ENCODE measurements around the gene EOMES. TPM values are rescaled to one million over a fixed set of nuclear protein-coding genes. Genes with fewer than 3 reads are reported as not detected.
"Not testable (repeated sequence)": the region's sequence is repeated elsewhere in the genome, so short reads cannot be mapped to it uniquely, and the experiment has no call there.

Gene EOMES
- 10 to 100 TPM in 3 of 5 donors, 1 to 10 TPM in 2; 6.2 to 22.8 (median 14.4) TPM for total RNA-seq
- 49.5 TPM for total RNA-seq (2013)
- total RNA-seq, result 4.8 to 134 (median 16.9) reads per million in 29 experiments

- peaks cover 24 to 49% of the 10 kb centered on the region in 2 experiments for H3K27me3 ChIP-seq (replicated peaks in 1 of 2; ENCODE audit: control insufficient read depth in 2 of 2, extremely low read depth in 1 of 2, insufficient read depth in 2 of 2, low read length in 1 of 2)
- peaks cover 16 to 45% of the 10 kb centered on the region in 2 experiments for H3K4me1 ChIP-seq (ENCODE audit: control insufficient read depth in 1 of 2, extremely low read depth in 1 of 2, insufficient read depth in 2 of 2, low read length in 2 of 2)
- ChIA-PET CTCF (interaction anchor here (0.5 to 6.0 kb wide), 15 partner anchors 9 to 622 kb away, joined by 3 to 93 read pairs (median 5); no protein-coding TSS in a partner anchor), POLR2A (interaction anchor here in 1 of 2 donors (0.7 to 1.3 kb wide), 4 partner anchors 9 to 571 kb away, joined by 3 to 7 read pairs (median 5); no protein-coding TSS in a partner anchor)
- Mint-ChIP-seq H3K36me3 (peaks cover 6% of the 10 kb centered on the region), H3K4me3 (peak within 1 kb of the TSS; percentile 84 to 89 (median 87)), H3K4me1 (peaks cover 33 to 40% (median 38%) of the 10 kb centered on the region in 3 donors), H3K27me3 (peaks cover 42 to 68% of the 10 kb centered on the region in 2 donors), H3K9me3 (no peaks in the 10 kb centered on the region), H3K27ac (peak within 1 kb of the TSS; percentile 34 to 66)
- H3K4me3 ChIP-seq (ENCODE audit: control insufficient read depth in 1 of 2, extremely low read depth in 1 of 2, low read length in 1 of 2), result peak within 1 kb of the TSS; percentile 74 to 93
- peak within 1 kb of the TSS; percentile 48 for H3K27ac ChIP-seq (ENCODE audit: low read length)
- no peaks in the 10 kb centered on the region for H3K9me3 ChIP-seq
- DNase-seq, result peak; percentile 57 to 87 (median 69)
- peak; percentile 81 to 84 (median 83) for ATAC-seq (replicated peaks in 1 of 4)
- WGBS (ENCODE audit: insufficient coverage), result under 1% methylated on average over 61 of the region's 81 CpGs
- H3K36me3 ChIP-seq (ENCODE audit: control insufficient read depth in 2 of 2, extremely low read depth in 1 of 2, insufficient read depth in 1 of 2, low read length in 1 of 2), result peaks cover 0 to 10% of the 10 kb centered on the region in 2 donors
These were observed at the start of gene EOMES for GRCh38 chr3:27721717-27722564. EOMES (minus strand) TSS chr3:27722323; CDS start chr3:27722294, 29 bp downstream.

- ATAC-seq (replicated peaks in 1 of 4), result peak in 1 of 4 experiments; percentile 42
- H3K9me3 ChIP-seq; CTCF ChIA-PET; H3K9me3 Mint-ChIP-seq; H3K27ac ChIP-seq (ENCODE audit: low read length); H3K27me3 ChIP-seq (replicated peaks in 1 of 2; ENCODE audit: control insufficient read depth in 2 of 2, extremely low read depth in 1 of 2, insufficient read depth in 2 of 2, low read length in 1 of 2); H3K27ac Mint-ChIP-seq; H3K4me3 ChIP-seq (ENCODE audit: control insufficient read depth in 1 of 2, extremely low read depth in 1 of 2, low read length in 1 of 2); H3K4me3 Mint-ChIP-seq; H3K27me3 Mint-ChIP-seq; H3K36me3 Mint-ChIP-seq; H3K36me3 ChIP-seq (ENCODE audit: control insufficient read depth in 2 of 2, extremely low read depth in 1 of 2, insufficient read depth in 1 of 2, low read length in 1 of 2); H3K4me1 ChIP-seq (ENCODE audit: control insufficient read depth in 1 of 2, extremely low read depth in 1 of 2, insufficient read depth in 2 of 2, low read length in 2 of 2): not testable (repeated sequence)
- peak in 1 of 35 experiments; percentile 8 for DNase-seq
- no CpG with 5 or more reads among the region's 4 CpGs for WGBS (ENCODE audit: insufficient coverage)
- peaks cover 14 to 26% (median 15%) of the 10 kb centered on the region in 3 donors for H3K4me1 Mint-ChIP-seq
- POLR2A ChIA-PET, result interaction anchor here in 1 of 2 donors (0.6 kb wide), 1 partner anchor 151 kb away, joined by 7 read pairs; no protein-coding TSS in a partner anchor
These were observed 48.3 kb upstream of the EOMES start for GRCh38 chr3:27770384-27770783.

GRCh38 chr3:27767000-27767399, 44.9 kb upstream of the EOMES start:
- Histone ChIP-seq H3K36me3 (ENCODE audit: control insufficient read depth in 2 of 2, extremely low read depth in 1 of 2, insufficient read depth in 1 of 2, low read length in 1 of 2) (no peaks in the 10 kb centered on the region), H3K27me3 (replicated peaks in 1 of 2; ENCODE audit: control insufficient read depth in 2 of 2, extremely low read depth in 1 of 2, insufficient read depth in 2 of 2, low read length in 1 of 2) (no peaks in the 10 kb centered on the region), H3K4me3 (ENCODE audit: control insufficient read depth in 1 of 2, extremely low read depth in 1 of 2, low read length in 1 of 2) (no peak overlapping the region), H3K4me1 (ENCODE audit: control insufficient read depth in 1 of 2, extremely low read depth in 1 of 2, insufficient read depth in 2 of 2, low read length in 2 of 2) (peaks cover 2 to 5% of the 10 kb centered on the region in 2 experiments), H3K9me3 (no peaks in the 10 kb centered on the region), H3K27ac (ENCODE audit: low read length) (no peak overlapping the region)
- Mint-ChIP-seq H3K36me3 (no peaks in the 10 kb centered on the region), H3K4me1 (peaks cover 14 to 26% (median 15%) of the 10 kb centered on the region in 3 donors), H3K9me3 (no peaks in the 10 kb centered on the region), H3K27me3 (no peaks in the 10 kb centered on the region), H3K27ac (no peak overlapping the region), H3K4me3 (no peak overlapping the region)
- no peak for DNase-seq
- WGBS (ENCODE audit: insufficient coverage), result 56% methylated on average over 1 of the region's 3 CpGs
- ChIA-PET POLR2A (no interaction called here), CTCF (interaction anchor here in 1 of 2 donors (0.6 kb wide), 1 partner anchor 32 kb away, joined by 3 read pairs; no protein-coding TSS in a partner anchor)
- ATAC-seq (replicated peaks in 1 of 4), result no peak

GRCh38 chr3:27758083-27758482, 36.0 kb upstream of the EOMES start:
- Histone ChIP-seq H3K4me1 (ENCODE audit: control insufficient read depth in 1 of 2, extremely low read depth in 1 of 2, insufficient read depth in 2 of 2, low read length in 2 of 2) (no peaks in the 10 kb centered on the region), H3K9me3 (no peaks in the 10 kb centered on the region), H3K4me3 (ENCODE audit: control insufficient read depth in 1 of 2, extremely low read depth in 1 of 2, low read length in 1 of 2) (no peak overlapping the region), H3K36me3 (ENCODE audit: control insufficient read depth in 2 of 2, extremely low read depth in 1 of 2, insufficient read depth in 1 of 2, low read length in 1 of 2) (no peaks in the 10 kb centered on the region), H3K27ac (ENCODE audit: low read length) (no peak overlapping the region), H3K27me3 (replicated peaks in 1 of 2; ENCODE audit: control insufficient read depth in 2 of 2, extremely low read depth in 1 of 2, insufficient read depth in 2 of 2, low read length in 1 of 2) (no peaks in the 10 kb centered on the region)
- Mint-ChIP-seq H3K4me3 (no peak overlapping the region), H3K36me3 (no peaks in the 10 kb centered on the region), H3K9me3 (peaks cover 0 to under 1% (median under 1%) of the 10 kb centered on the region in 3 donors), H3K4me1 (peaks cover 2% of the 10 kb centered on the region in 3 donors), H3K27ac (no peak overlapping the region), H3K27me3 (no peaks in the 10 kb centered on the region)
- POLR2A ChIA-PET, result interaction anchor here in 1 of 2 donors (0.7 kb wide), 1 partner anchor 23 kb away, joined by 4 read pairs; no protein-coding TSS in a partner anchor
- CTCF ChIA-PET, result no interaction called here
- ATAC-seq (replicated peaks in 1 of 4) (no peak), DNase-seq (no peak)
- 75% methylated on average over 1 of the region's 1 CpG for WGBS (ENCODE audit: insufficient coverage)

- H3K4me3 Mint-ChIP-seq, result no peak overlapping the region
- Histone ChIP-seq H3K4me1 (ENCODE audit: control insufficient read depth in 1 of 2, extremely low read depth in 1 of 2, insufficient read depth in 2 of 2, low read length in 2 of 2) (no peaks in the 10 kb centered on the region), H3K27ac (ENCODE audit: low read length) (no peak overlapping the region), H3K36me3 (ENCODE audit: control insufficient read depth in 2 of 2, extremely low read depth in 1 of 2, insufficient read depth in 1 of 2, low read length in 1 of 2) (no peaks in the 10 kb centered on the region), H3K9me3 (no peaks in the 10 kb centered on the region), H3K27me3 (replicated peaks in 1 of 2; ENCODE audit: control insufficient read depth in 2 of 2, extremely low read depth in 1 of 2, insufficient read depth in 2 of 2, low read length in 1 of 2) (no peaks in the 10 kb centered on the region), H3K4me3 (ENCODE audit: control insufficient read depth in 1 of 2, extremely low read depth in 1 of 2, low read length in 1 of 2) (no peak overlapping the region)
- peaks cover 0 to 5% (median 4%) of the 10 kb centered on the region in 3 donors for H3K9me3 Mint-ChIP-seq
- DNase-seq (no peak), ATAC-seq (replicated peaks in 1 of 4) (no peak)
- ChIA-PET CTCF (interaction anchor here in 1 of 2 donors (0.9 to 1.0 kb wide), 2 partner anchors 9 to 45 kb away, joined by 3 to 4 read pairs; no protein-coding TSS in a partner anchor), POLR2A (interaction anchor here (0.6 to 1.0 kb wide), 3 partner anchors 28 to 45 kb away, joined by 3 to 7 read pairs (median 3); no protein-coding TSS in a partner anchor)
- no CpG with 5 or more reads among the region's 2 CpGs for WGBS (ENCODE audit: insufficient coverage)
- peaks cover 6 to 10% (median 9%) of the 10 kb centered on the region in 3 donors for H3K4me1 Mint-ChIP-seq
- H3K27me3 Mint-ChIP-seq, result no peaks in the 10 kb centered on the region
- no peaks in the 10 kb centered on the region for H3K36me3 Mint-ChIP-seq
- H3K27ac Mint-ChIP-seq, result no peak overlapping the region
These were observed 34.8 kb upstream of the EOMES start for GRCh38 chr3:27756877-27757276.

GRCh38 chr3:27752926-27753325, 30.8 kb upstream of the EOMES start:
- no peak overlapping the region for H3K4me3 Mint-ChIP-seq
- H3K36me3 Mint-ChIP-seq, result no peaks in the 10 kb centered on the region
- Histone ChIP-seq H3K27me3 (replicated peaks in 1 of 2; ENCODE audit: control insufficient read depth in 2 of 2, extremely low read depth in 1 of 2, insufficient read depth in 2 of 2, low read length in 1 of 2) (no peaks in the 10 kb centered on the region), H3K4me3 (ENCODE audit: control insufficient read depth in 1 of 2, extremely low read depth in 1 of 2, low read length in 1 of 2) (no peak overlapping the region), H3K27ac (ENCODE audit: low read length) (peak overlapping the region; percentile 20), H3K9me3 (no peaks in the 10 kb centered on the region), H3K4me1 (ENCODE audit: control insufficient read depth in 1 of 2, extremely low read depth in 1 of 2, insufficient read depth in 2 of 2, low read length in 2 of 2) (no peaks in the 10 kb centered on the region), H3K36me3 (ENCODE audit: control insufficient read depth in 2 of 2, extremely low read depth in 1 of 2, insufficient read depth in 1 of 2, low read length in 1 of 2) (no peaks in the 10 kb centered on the region)
- peaks cover 12 to 27% (median 16%) of the 10 kb centered on the region in 3 donors for H3K4me1 Mint-ChIP-seq
- POLR2A ChIA-PET, result no interaction called here
- CTCF ChIA-PET, result no interaction called here
- DNase-seq, result peak in 1 of 35 experiments; percentile 16
- H3K27ac Mint-ChIP-seq, result peak overlapping the region; percentile 0 to 17
- peak in 2 of 4 experiments; percentile 19 to 36 for ATAC-seq (replicated peaks in 1 of 4)
- no CpG with 5 or more reads among the region's 1 CpG for WGBS (ENCODE audit: insufficient coverage)
- no peaks in the 10 kb centered on the region for H3K27me3 Mint-ChIP-seq
- peaks cover 0 to 8% (median 5%) of the 10 kb centered on the region in 3 donors for H3K9me3 Mint-ChIP-seq

Data from T-cell (primary cell).